IMR-90 (cell line): ENCODE measurements around the gene AMZ2. TPM values are rescaled to one million over a fixed set of nuclear protein-coding genes. Genes with fewer than 3 reads are reported as not detected.

Source experiments
- ATAC-seq: fragments of 200-7000 bp; cut with Tn5 transposase; 2 replicates; pipeline ENCODE4 v1.9.1; 2020; ENCODE audit warnings: low read depth, mild to moderate bottlenecking, moderate library complexity
- BruUV-seq: library from RNA; stranded (reverse); fragments of 400-500 nt; replicated peaks from 2 replicates; lab custom pipeline; 2021; lab: Mats Ljungman, UMichigan
- CTCF ChIA-PET: fragments of 300-600 bp; formaldehyde crosslinking; extraction: SDS; loops from one replicate; lab custom pipeline; 2021; ENCODE audit warnings: antibody characterized with exemption; lab: Yijun Ruan, JAX
- POLR2A ChIA-PET: fragments of 300-600 bp; sonication (Branson Sonifier 250); formaldehyde crosslinking; loops from one replicate; lab custom pipeline; 2022; ENCODE audit warnings: antibody characterized with exemption; ENCODE audit not compliant: unreplicated experiment; lab: Charles Lee
- DNase-seq: peaks from one replicate; pipeline ENCODE4 v3.0.0; 2013
- H2AFZ ChIP-seq: replicated peaks from 2 replicates; pipeline ENCODE3; 2013; ENCODE audit warnings: low read length, mild to moderate bottlenecking; ENCODE audit not compliant: poor library complexity
- H2AK5ac ChIP-seq: 2 replicates; pipeline ENCODE4 v1.6.1; 2013; ENCODE audit warnings: low read depth, low read length, inconsistent platforms
- H2AK9ac ChIP-seq: replicated peaks from 2 replicates; pipeline ENCODE3; 2013; ENCODE audit warnings: mild to moderate bottlenecking, low read depth, low read length, moderate library complexity; ENCODE audit not compliant: poor library complexity
- H2BK120ac ChIP-seq: 2 replicates; pipeline ENCODE4 v1.6.1; 2013; ENCODE audit warnings: low read depth, low read length, inconsistent platforms
- H2BK15ac ChIP-seq: 3 replicates; pipeline ENCODE4 v1.6.1; 2013; ENCODE audit warnings: low read depth, low read length, inconsistent platforms
- H2BK20ac ChIP-seq: 2 replicates; pipeline ENCODE4 v1.6.1; 2013; ENCODE audit warnings: low read depth, mild to moderate bottlenecking, inconsistent platforms, low read length, moderate library complexity
- H2BK5ac ChIP-seq: 2 replicates; pipeline ENCODE4 v1.6.1; 2013; ENCODE audit warnings: mild to moderate bottlenecking, low read depth, low read length, inconsistent platforms; ENCODE audit not compliant: poor library complexity, severe bottlenecking
- H3K14ac ChIP-seq: replicated peaks from 2 replicates; pipeline ENCODE4 v1.6.1; 2013; ENCODE audit warnings: low read depth, low read length, inconsistent platforms
- H3K18ac ChIP-seq: 2 replicates; pipeline ENCODE4 v1.6.1; 2013; ENCODE audit warnings: low read depth, low read length, control low read depth
- H3K23ac ChIP-seq: 2 replicates; pipeline ENCODE4 v1.6.1; 2013; ENCODE audit warnings: low read depth, low read length, inconsistent platforms
- H3K27ac ChIP-seq: 2 replicates; pipeline ENCODE4 v1.5.1; 2013; ENCODE audit warnings: mild to moderate bottlenecking, control low read depth, low read length; ENCODE audit not compliant: insufficient read depth
- H3K27me3 ChIP-seq: 2 replicates; pipeline ENCODE4 v1.6.1; 2013; ENCODE audit warnings: low read length; ENCODE audit not compliant: control insufficient read depth, insufficient read depth
- H3K36me3 ChIP-seq: 2 replicates; pipeline ENCODE4 v1.6.1; 2013; ENCODE audit warnings: low read length, mixed read lengths; ENCODE audit not compliant: control insufficient read depth, insufficient read depth
- H3K4ac ChIP-seq: 2 replicates; pipeline ENCODE4 v1.6.1; 2013; ENCODE audit warnings: low read depth, low read length, inconsistent platforms
- H3K4me1 ChIP-seq: 2 replicates; pipeline ENCODE4 v1.6.1; 2013; ENCODE audit warnings: low read length, mixed read lengths; ENCODE audit not compliant: control insufficient read depth, insufficient read depth
- H3K4me2 ChIP-seq: 2 replicates; pipeline ENCODE4 v1.6.1; 2013; ENCODE audit warnings: low read depth, mild to moderate bottlenecking, control low read depth, low read length, moderate library complexity
- H3K4me3 ChIP-seq: 2 replicates; pipeline ENCODE4 v1.5.1; 2013; ENCODE audit warnings: low read depth, mild to moderate bottlenecking, control low read depth, low read length, moderate library complexity; ENCODE audit not compliant: insufficient read depth
- H3K56ac ChIP-seq: 2 replicates; pipeline ENCODE4 v1.6.1; 2013; ENCODE audit warnings: low read length, inconsistent platforms; ENCODE audit not compliant: insufficient read depth; ENCODE audit errors: extremely low read depth
- H3K79me1 ChIP-seq, 2 experiments: 2 replicates each; pipeline ENCODE4 v1.6.1; 2013; ENCODE audit warnings: low read length in 2 of 2, inconsistent platforms in 1 of 2, low read depth in 1 of 2
- H3K9ac ChIP-seq: 2 replicates; pipeline ENCODE4 v1.6.1; 2013; ENCODE audit warnings: low read depth, low read length, control low read depth
- H3K9me1 ChIP-seq: 2 replicates; pipeline ENCODE4 v1.6.1; 2013; ENCODE audit warnings: low read length, inconsistent platforms; ENCODE audit not compliant: insufficient read depth
- H3K9me3 ChIP-seq: 2 replicates; pipeline ENCODE4 v1.6.1; 2013; ENCODE audit warnings: low read length; ENCODE audit not compliant: control insufficient read depth, insufficient read depth
- H4K20me1 ChIP-seq: 2 replicates; pipeline ENCODE4 v1.6.1; 2013; ENCODE audit warnings: low read length, inconsistent platforms; ENCODE audit not compliant: insufficient read depth
- H4K5ac ChIP-seq: 2 replicates; pipeline ENCODE4 v1.6.1; 2013; ENCODE audit warnings: mild to moderate bottlenecking, low read depth, low read length, control low read depth
- H4K8ac ChIP-seq, 2 experiments: 2 replicates each; pipeline ENCODE4 v1.6.1; 2013; ENCODE audit warnings: low read depth in 2 of 2, low read length in 2 of 2, control low read depth in 1 of 2, inconsistent platforms in 1 of 2
- H4K91ac ChIP-seq: 2 replicates; pipeline ENCODE4 v1.6.1; 2013; ENCODE audit warnings: low read depth, low read length, inconsistent platforms; ENCODE audit not compliant: insufficient read depth
- BHLHE40 ChIP-seq: fragments of 150-350 bp; IDR thresholded peaks from 2 replicates; pipeline ENCODE4 v1.6.1; 2016; ENCODE audit warnings: mild to moderate bottlenecking, low read depth, low read length
- CEBPB ChIP-seq: IDR thresholded peaks from 2 replicates; pipeline ENCODE4 v1.6.1; 2012; ENCODE audit warnings: low read depth, low read length, improper control_type of control experiment
- CHD1 ChIP-seq: IDR thresholded peaks from 2 replicates; pipeline ENCODE4 v1.6.1; 2012; ENCODE audit warnings: low read depth, low read length, improper control_type of control experiment
- CTCF ChIP-seq: conservative IDR thresholded peaks from 2 replicates; pipeline ENCODE4 v1.5.1; 2012; ENCODE audit warnings: mild to moderate bottlenecking, low read depth, low read length, improper control_type of control experiment
- ELK1 ChIP-seq: fragments of 150-350 bp; IDR thresholded peaks from 2 replicates; pipeline ENCODE4 v1.6.1; 2016; ENCODE audit warnings: low read depth, mild to moderate bottlenecking, low read length, moderate library complexity, borderline replicate concordance
- FOS ChIP-seq: fragments of 150-350 bp; IDR thresholded peaks from 2 replicates; pipeline ENCODE4 v1.6.1; 2016; ENCODE audit warnings: low read depth, low read length
- MAFK ChIP-seq: IDR thresholded peaks from 2 replicates; pipeline ENCODE4 v1.6.1; 2012; ENCODE audit warnings: low read depth, low read length, improper control_type of control experiment
- MAZ ChIP-seq: IDR thresholded peaks from 2 replicates; pipeline ENCODE4 v1.6.1; 2012; ENCODE audit warnings: low read depth, mild to moderate bottlenecking, low read length, improper control_type of control experiment, moderate library complexity, borderline replicate concordance
- MXI1 ChIP-seq: IDR thresholded peaks from 2 replicates; pipeline ENCODE4 v1.6.1; 2012; ENCODE audit warnings: low read depth, mild to moderate bottlenecking, low read length, moderate library complexity, borderline replicate concordance
- NFE2L2 ChIP-seq: fragments of 150-350 bp; IDR thresholded peaks from 2 replicates; pipeline ENCODE4 v1.6.1; 2016; ENCODE audit warnings: low read depth, mild to moderate bottlenecking, low read length
- POLR2A ChIP-seq: IDR thresholded peaks from 2 replicates; pipeline ENCODE4 v1.6.1; 2012; ENCODE audit warnings: mild to moderate bottlenecking, low read depth, low read length
- RAD21 ChIP-seq: IDR thresholded peaks from 2 replicates; pipeline ENCODE4 v1.6.1; 2012; ENCODE audit warnings: low read length, improper control_type of control experiment
- RCOR1 ChIP-seq: IDR thresholded peaks from 2 replicates; pipeline ENCODE4 v1.6.1; 2012; ENCODE audit warnings: mild to moderate bottlenecking, low read length, improper control_type of control experiment; ENCODE audit not compliant: insufficient replicate concordance
- RFX5 ChIP-seq: IDR thresholded peaks from 2 replicates; pipeline ENCODE4 v1.8.0; 2012; ENCODE audit warnings: low read depth, mild to moderate bottlenecking, low read length, moderate library complexity
- SMC3 ChIP-seq: fragments of 150-350 bp; IDR thresholded peaks from 2 replicates; pipeline ENCODE4 v1.6.1; 2016; ENCODE audit warnings: low read depth, mild to moderate bottlenecking, antibody characterized with exemption, low read length, moderate library complexity
- USF2 ChIP-seq: fragments of 150-350 bp; IDR thresholded peaks from 2 replicates; pipeline ENCODE4 v1.6.1; 2017; ENCODE audit warnings: mild to moderate bottlenecking, antibody characterized with exemption, low read length, low read depth
- dilution Hi-C: fragments of 300-500 bp; cut with HindIII; formaldehyde crosslinking; loops from one replicate; pipeline ENCODE4 v1.14.3; 2018; ENCODE audit warnings: low sequenced_read_pairs; ENCODE audit not compliant: unreplicated experiment
- in situ Hi-C: fragments of 300-500 bp; cut with MboI; formaldehyde crosslinking; loops from 3 replicates; pipeline ENCODE4 v1.14.3; 2019; ENCODE audit warnings: low sequenced_read_pairs, inconsistent platforms, mixed read lengths
- intact Hi-C: fragments of 100-400 bp; cut with micrococcal nuclease; formaldehyde crosslinking; loops from 2 replicates; pipeline ENCODE4 v1.10.0; 2022
- polyA plus RNA-seq, 3 experiments: library from polyadenylated mRNA; depleted of rRNA; stranded (reverse); fragments of >200 nt; gene quantifications; 2 replicates each; pipeline ENCODE4 v1.2.3, GENCODE V29; 2012; ENCODE audit warnings: low replicate concordance in 1 of 3
- total RNA-seq: library from RNA; depleted of rRNA; stranded (reverse); fragments of >200 nt; gene quantifications from 2 replicates; pipeline ENCODE4 v1.2.3, GENCODE V29; 2012

AMZ2 gene
- total and polyA plus RNA-seq, 2 of the 4 experiments (the other 2 are of a cell fraction), result 65.4 to 90.2 TPM

GRCh38 chr17:68298601-68299000 lies 50.8 kb downstream of the AMZ2 start:
- Histone ChIP-seq H4K91ac (no peak overlapping the region), H2BK15ac (no peak overlapping the region), H2BK5ac (no peak overlapping the region), H3K18ac (no peak overlapping the region), H3K4me1 (peaks cover 5% of the 10 kb centered on the region), H3K4me3 (no peak overlapping the region), H2AFZ (no peak overlapping the region), H3K9me1 (no peaks in the 10 kb centered on the region), H2AK9ac (no peak overlapping the region), H2BK120ac (no peak overlapping the region), H4K20me1 (no peaks in the 10 kb centered on the region), H4K5ac (no peak overlapping the region), H3K27ac (no peak overlapping the region), H3K9me3 (no peaks in the 10 kb centered on the region; the same call in 1 of the 2 replicates), H3K14ac (no peak overlapping the region), H3K4me2 (no peak overlapping the region), H2BK20ac (no peak overlapping the region), H3K56ac (no peak overlapping the region), H3K9ac (no peak overlapping the region), H3K36me3 (no peaks in the 10 kb centered on the region), H4K8ac (no peak overlapping the region), H3K23ac (no peak overlapping the region), H3K4ac (no peak overlapping the region), H3K79me1 (no peaks in the 10 kb centered on the region), H2AK5ac (no peak overlapping the region), H3K27me3 (peaks cover 4% of the 10 kb centered on the region)
- ChIA-PET CTCF (no interaction called here), POLR2A (no interaction called here)
- TF ChIP-seq RAD21 (no peak), FOS (no peak), MXI1 (no peak), MAFK (no peak), RCOR1 (no peak), CHD1 (no peak), CTCF (no peak), NFE2L2 (no peak), MAZ (no peak), RFX5 (no peak), BHLHE40 (no peak), USF2 (no peak), ELK1 (no peak), CEBPB (no peak), SMC3 (no peak), POLR2A (no peak)
- BruUV-seq, result no TSS peak
- intact Hi-C loops, result no loop called here
- in situ Hi-C loops, result no loop called here
- ATAC-seq (no peak), DNase-seq (no peak)
- dilution Hi-C loops, result no loop called here
